AG10803 (cell line): ENCODE results near the gene RBPJL.
A peak's percentile ranks its signal among the peaks of the same experiment; 100 is the strongest.
"Not testable (repeated sequence)": the region's sequence is repeated elsewhere in the genome, so short reads cannot be mapped to it uniquely, and the experiment has no call there.

ENCODE experiments used
- DNase-seq: peaks from one replicate; pipeline ENCODE4 v3.0.0; 2010; ENCODE audit warnings: low read depth
- H3K4me3 ChIP-seq: 2 replicates; pipeline ENCODE4 v1.5.1; 2011; ENCODE audit warnings: mild to moderate bottlenecking, low read length, control low read depth
- CTCF ChIP-seq: conservative IDR thresholded peaks from 2 replicates; pipeline ENCODE4 v1.5.1; 2011; ENCODE audit warnings: mild to moderate bottlenecking, low read length, control low read depth, inconsistent platforms

Gene RBPJL

GRCh38 chr20:45347297-45347935, 40.8 kb downstream of the RBPJL start:
- TF ChIP-seq CTCF = no peak
- H3K4me3 ChIP-seq = peak overlapping the region; percentile 97
- no peak for DNase-seq

GRCh38 chr20:45347936-45348778, 41.5 kb downstream of the RBPJL start, which contains the start of gene SDC4:
Gene SDC4 (minus strand): TSS chr20:45348424. CDS start chr20:45348384, 40 bp downstream.
- DNase-seq = peak; percentile 66
- H3K4me3 ChIP-seq = peak within 1 kb of the TSS; percentile 97
- no peak for TF ChIP-seq CTCF

GRCh38 chr20:45350217-45350616, 43.6 kb downstream of the RBPJL start:
- H3K4me3 ChIP-seq = no peak overlapping the region
- DNase-seq = peak; percentile 58
- TF ChIP-seq CTCF = no peak

- H3K4me3 ChIP-seq, DNase-seq: not testable (repeated sequence)
These were observed 44.2 kb downstream of the RBPJL start for GRCh38 chr20:45350795-45351194.

GRCh38 chr20:45352729-45353128, 46.1 kb downstream of the RBPJL start:
- H3K4me3 ChIP-seq = no peak overlapping the region
- no peak for DNase-seq
- no peak for TF ChIP-seq CTCF

- no peak overlapping the region for H3K4me3 ChIP-seq
- no peak for TF ChIP-seq CTCF
- DNase-seq = no peak
These were observed 47.1 kb downstream of the RBPJL start for GRCh38 chr20:45353746-45354145.

- no peak for DNase-seq
- TF ChIP-seq CTCF = no peak
- no peak overlapping the region for H3K4me3 ChIP-seq
These were observed 48.0 kb downstream of the RBPJL start for GRCh38 chr20:45354423-45355208.
